GM15510 (cell line): ENCODE data around the gene DPYD.

ENCODE experiments used
- POLR2A ChIP-seq: IDR thresholded peaks from 3 replicates; pipeline ENCODE4 v1.6.1; 2011; ENCODE audit warnings: borderline replicate concordance; ENCODE audit not compliant: insufficient read length; ENCODE audit errors: extremely low read depth

DPYD gene

DNA sequence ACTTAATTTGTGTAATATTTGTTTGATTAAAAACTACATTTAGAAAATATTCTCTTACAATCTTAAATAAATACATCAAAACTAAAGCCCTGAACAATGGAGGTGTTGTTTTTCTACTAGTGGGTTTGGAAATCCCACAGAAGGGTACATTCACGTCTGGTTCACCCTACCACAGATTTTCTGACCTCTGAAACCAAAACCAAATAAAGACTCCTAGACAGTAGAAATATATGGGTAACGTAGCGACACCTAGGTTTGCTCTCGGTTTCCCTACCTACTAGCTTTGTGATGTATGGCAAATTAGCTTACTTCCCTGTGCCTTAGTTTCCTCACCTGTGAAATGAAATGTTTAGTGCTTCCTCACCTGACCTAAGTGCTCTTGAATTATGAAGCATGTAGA is 312.6 kb downstream of the DPYD start:
- TF ChIP-seq POLR2A = no peak

DNA sequence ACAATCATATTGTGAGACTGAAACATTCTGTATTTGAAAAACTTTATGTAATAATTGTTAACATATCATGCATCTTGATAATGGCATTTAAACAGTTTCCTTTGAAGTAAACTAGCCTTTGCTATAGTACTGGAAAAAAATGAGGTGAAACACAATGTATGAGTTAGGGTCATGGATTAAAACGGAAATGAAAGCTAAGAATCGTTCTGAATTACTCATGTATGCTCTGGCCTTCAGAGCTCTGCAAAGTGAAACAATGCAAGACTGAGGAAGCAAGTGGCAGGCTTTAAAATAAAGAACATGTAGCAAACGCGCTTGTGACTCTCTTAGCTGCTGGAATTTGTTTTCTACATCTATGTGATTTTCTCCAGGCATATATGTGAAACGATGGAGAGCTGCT is 317.1 kb downstream of the DPYD start:
- no peak for TF ChIP-seq POLR2A

DNA sequence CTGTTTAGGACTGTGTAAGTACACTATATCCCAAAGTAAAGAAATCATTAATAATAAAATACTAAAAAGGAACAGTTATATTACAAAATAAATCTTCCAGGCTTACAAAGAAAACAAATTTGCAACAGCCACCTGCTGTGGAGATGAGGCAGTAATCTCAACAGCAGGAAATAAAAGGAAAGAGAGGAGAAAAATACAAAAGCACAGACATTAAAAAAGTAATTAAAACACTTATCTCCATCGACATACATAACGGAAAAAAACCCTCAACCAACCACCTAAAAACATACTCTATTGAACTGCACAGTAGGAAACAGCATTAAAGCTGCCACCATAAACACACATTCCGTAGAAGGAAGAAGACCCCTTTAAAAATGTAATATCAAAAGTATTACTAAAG is 317.6 kb downstream of the DPYD start:
- TF ChIP-seq POLR2A = no peak

- TF ChIP-seq POLR2A = no peak
Observed at GRCh38 chr1:97599447-97599846, 321.4 kb downstream of the DPYD start.

DNA sequence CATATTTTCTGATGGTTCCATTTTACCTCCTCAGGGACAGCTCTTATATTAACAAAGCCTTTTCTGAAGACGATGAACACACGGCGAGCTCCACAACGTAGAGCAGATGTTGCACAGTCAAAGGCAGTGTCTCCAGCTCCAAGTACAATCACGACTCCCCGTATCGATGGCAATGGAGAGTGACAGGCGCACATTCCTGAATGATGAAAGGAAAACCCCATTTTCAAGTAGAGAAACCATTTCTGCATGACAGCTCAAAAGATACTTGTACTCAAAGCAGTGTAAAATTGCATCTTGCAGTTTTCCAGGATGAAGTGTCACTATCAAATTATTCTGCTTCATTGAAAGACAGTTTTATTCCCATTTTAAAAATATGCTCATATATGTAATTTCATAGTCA is 327.6 kb downstream of the DPYD start:
- no peak for TF ChIP-seq POLR2A

DNA sequence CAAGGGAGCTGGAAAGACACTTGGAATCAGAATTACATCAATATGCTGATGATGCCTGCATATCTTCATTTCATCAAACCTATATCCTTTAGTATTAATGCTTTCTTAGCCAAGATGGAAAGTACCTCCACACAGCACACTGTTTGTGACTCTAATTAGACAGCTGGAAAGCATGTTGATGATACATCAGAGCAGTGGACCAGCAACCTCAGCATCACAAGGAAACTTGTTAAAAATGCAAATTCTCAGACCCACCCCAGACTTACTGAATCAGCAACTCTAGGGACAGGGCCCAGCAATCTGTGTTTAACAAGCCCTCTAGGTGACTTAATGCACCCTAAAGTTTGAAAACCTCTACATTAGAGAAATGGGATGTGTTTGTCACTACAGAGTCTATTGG is 332.1 kb downstream of the DPYD start:
- TF ChIP-seq POLR2A = no peak

DNA sequence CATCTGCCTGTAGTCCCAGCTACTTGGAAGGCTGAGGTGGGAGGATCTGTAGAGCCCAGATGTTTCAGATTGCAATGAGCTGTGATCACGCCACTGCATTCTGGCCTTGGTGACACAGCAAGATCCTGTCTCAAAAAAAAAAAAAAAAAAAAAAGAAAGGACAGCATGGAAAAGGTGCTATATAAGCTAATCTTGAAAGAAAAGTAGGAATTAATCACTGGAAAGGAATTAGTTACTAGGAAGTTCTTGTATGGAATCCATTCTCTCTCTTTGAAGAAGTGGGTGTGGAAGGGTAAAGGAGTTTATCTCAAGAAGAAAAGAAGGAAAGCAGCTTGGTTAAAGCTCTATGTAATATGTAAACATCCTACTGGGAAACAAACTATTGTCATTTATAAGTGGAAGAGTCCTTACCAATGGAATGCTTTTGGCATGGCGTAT is 339.2 kb downstream of the DPYD start:
- no peak for TF ChIP-seq POLR2A

DNA sequence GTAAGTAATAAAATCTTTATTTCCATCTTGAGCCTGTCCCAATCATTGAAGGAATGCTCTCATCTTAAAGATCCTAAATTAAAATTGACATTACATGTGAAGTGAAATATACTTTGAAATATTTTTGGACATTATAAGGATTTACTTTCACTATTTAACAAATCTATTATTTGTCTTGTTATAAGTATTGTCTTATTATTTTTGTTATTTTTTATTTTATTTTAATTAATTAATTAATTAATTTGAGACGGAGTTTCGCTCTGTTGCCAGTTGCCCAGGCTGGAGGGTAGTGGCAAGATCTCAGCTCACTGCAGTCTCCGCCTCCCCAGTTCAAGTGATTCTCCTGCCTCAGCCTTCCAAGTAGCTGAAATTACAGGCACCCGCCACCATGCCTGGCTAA is 343.2 kb downstream of the DPYD start:
- no peak for TF ChIP-seq POLR2A

GRCh38 chr1:97573553-97573952 is 347.3 kb downstream of the DPYD start:
- no peak for TF ChIP-seq POLR2A

DNA sequence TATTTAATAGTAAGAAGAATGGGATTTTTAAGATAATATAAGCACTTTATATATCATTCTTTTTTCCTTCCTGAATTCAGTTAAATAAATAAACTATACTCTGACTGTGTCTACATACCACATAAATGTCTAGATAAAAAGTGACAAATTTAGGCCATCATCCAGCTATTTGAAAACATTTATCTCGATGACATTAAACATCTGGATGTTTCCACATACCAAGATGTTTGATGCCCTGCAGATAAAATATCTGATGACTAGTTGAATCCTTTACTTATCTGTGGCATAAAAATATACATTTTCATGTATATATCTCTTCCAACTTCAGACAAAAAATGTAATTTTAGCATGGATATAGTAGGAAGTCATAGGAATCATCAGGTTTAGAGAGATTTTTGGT is 348.3 kb downstream of the DPYD start:
- no peak for TF ChIP-seq POLR2A

DNA sequence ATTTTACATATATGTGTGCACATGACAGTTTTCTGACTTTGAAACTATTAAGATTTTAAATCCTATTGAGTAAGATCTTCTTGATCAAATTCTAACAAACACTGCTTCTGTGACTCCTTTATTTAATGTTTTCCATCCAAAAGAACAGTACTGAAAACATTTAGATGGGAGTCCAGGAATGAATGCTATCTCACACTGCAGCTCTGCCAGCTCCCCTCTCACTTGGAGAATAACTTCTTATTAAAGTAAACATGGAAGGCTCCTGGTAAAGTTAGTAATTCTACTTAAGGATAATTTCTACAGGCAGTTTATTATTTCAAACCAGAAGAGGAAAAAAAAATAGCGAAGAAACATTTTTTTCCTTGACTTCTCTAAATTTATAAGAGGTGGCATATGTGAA is 349.1 kb downstream of the DPYD start:
- TF ChIP-seq POLR2A = no peak

DNA sequence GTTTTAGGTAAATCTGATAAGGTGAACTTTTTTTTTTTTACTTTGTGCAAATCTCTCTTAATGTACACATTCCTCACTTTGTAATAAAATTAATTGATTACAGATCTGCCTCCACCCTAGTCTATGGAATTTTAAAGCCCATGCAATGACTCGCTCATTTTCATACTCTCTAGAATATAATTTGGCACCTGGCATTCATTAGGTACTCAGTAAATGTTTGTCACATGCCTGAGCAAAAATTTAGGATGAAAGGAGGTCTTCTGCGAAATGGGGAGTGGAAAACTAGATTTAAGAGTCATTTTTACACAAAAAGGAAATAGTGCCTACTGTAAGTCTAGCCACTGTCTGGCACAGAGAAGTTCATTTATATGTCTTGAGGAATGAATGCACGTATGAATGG is 350.1 kb downstream of the DPYD start:
- TF ChIP-seq POLR2A = no peak

DNA sequence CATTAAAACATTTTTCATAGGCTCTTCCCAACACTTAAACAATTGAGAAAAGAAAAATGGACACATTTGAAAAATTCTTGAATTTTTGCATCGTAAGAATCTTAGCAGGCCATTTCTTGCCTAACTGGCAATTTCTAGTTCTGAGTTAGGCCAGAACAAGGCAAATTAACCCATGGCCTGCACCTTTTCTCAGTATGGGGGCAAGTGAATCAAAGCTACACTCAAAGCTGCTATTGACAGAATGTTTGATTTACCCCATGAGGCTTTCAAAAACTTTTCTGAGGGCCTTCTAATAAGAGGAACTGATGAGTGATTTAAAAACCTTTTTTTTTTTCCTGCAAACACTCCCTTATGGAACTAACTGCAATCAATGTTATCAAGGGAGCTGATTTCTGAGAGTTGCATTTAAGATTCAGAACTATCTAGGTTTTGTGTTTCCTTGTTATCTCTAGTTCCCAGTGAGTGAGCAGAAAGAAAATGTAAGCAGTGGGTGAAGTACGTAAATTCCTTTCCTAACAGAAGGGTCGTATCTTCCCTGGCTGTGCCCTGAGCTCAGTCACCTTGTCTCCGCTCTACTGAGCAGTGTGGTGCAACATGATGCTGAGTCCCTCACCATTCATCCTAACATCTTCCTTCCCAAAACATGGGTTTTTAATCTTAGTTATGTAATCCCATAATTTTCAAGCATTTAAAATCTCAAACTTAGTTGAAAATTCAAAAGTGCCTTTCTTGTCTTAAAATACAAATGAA is 353.7 kb downstream of the DPYD start:
- no peak for TF ChIP-seq POLR2A

DNA sequence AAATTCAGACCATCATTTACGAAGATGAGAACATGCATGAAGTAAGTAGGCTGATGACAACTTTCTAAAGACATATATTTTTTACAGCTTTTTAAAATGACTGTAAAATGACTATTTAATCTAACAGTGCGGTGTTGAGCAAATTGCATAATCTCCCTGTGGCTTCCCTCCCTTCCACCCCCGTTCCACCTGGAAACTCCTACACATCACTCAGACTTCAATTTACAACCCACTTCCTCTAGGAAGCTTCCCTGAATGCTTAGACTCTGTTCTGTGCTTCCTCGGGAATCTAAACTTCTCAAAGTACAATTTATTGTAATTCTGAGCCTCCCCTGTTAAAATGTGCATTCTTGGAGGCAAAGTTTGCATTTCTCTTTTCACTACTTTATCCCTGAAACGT is 354.9 kb downstream of the DPYD start:
- TF ChIP-seq POLR2A = no peak

- TF ChIP-seq POLR2A = no peak
Observed at GRCh38 chr1:97563926-97564325, 356.9 kb downstream of the DPYD start.

GRCh38 chr1:97562081-97562480 is 358.8 kb downstream of the DPYD start:
- TF ChIP-seq POLR2A = no peak

DNA sequence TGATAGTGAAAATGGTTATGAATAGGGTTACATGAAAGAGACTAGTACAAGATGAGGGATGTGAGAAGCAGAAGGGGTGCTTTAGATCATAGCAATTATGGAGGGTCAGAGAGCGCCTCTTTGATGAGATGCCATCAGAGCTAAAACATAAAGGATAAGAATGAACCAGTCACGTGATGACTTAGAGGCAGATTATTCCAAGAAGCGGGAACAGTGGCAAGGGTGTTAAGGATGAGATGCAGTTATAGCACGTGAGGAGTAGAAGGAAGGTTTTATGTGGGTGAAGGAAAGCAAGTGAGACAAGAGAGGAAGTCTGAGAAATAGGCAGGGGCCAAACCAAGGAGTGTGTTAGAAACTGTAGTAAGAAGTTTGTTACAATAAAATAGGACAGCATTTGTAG is 360.1 kb downstream of the DPYD start:
- no peak for TF ChIP-seq POLR2A
